GM13976 (cell line): Measurements from ENCODE around the gene CTNS.
A peak's percentile ranks its signal among the peaks of the same experiment; 100 is the strongest.

Experiments used
- DNase-seq: peaks from one replicate; pipeline ENCODE4 v3.0.0; 2012; ENCODE audit warnings: low spot score
- CTCF ChIP-seq: IDR thresholded peaks from 2 replicates; pipeline ENCODE4 v1.5.1; 2012; ENCODE audit warnings: borderline replicate concordance, mild to moderate bottlenecking; ENCODE audit not compliant: insufficient read depth; ENCODE audit errors: extremely low read depth, missing control alignments, control extremely low read depth
- in situ Hi-C: fragments of 300-500 bp; cut with MboI; formaldehyde crosslinking; loops from one replicate; pipeline ENCODE4 v1.12.0; 2022; ENCODE audit warnings: low sequenced_read_pairs, mixed read lengths, inconsistent platforms; ENCODE audit not compliant: unreplicated experiment

Gene CTNS

GRCh38 chr17:3594051-3594800 lies 42.3 kb upstream of the CTNS start:
- in situ Hi-C loops = loop anchor here (5.0 kb wide), 1 partner anchor 48 kb away; no protein-coding TSS in a partner anchor
- no peak for TF ChIP-seq CTCF
- DNase-seq = no peak

GRCh38 chr17:3594976-3595375 lies 41.6 kb upstream of the CTNS start:
- in situ Hi-C loops = loop anchor here (5.0 kb wide), 1 partner anchor 47 kb away; no protein-coding TSS in a partner anchor
- no peak for TF ChIP-seq CTCF
- DNase-seq = no peak

GRCh38 chr17:3596804-3597464 lies 39.6 kb upstream of the CTNS start:
- no peak for TF ChIP-seq CTCF
- DNase-seq = no peak
- in situ Hi-C loops = no loop called here

- in situ Hi-C loops = no loop called here
- no peak for DNase-seq
- no peak for TF ChIP-seq CTCF
These were observed 38.5 kb upstream of the CTNS start for GRCh38 chr17:3598078-3598477.

- TF ChIP-seq CTCF = no peak
- in situ Hi-C loops = no loop called here
- DNase-seq = no peak
These were observed 35.9 kb upstream of the CTNS start for GRCh38 chr17:3600529-3601205.

GRCh38 chr17:3602499-3602898 lies 34.1 kb upstream of the CTNS start:
- TF ChIP-seq CTCF = peak; percentile 27
- in situ Hi-C loops = no loop called here
- peak; percentile 70 for DNase-seq
